ENCODE results near the gene PROZ.
"Not testable (repeated sequence)": the region's sequence is repeated elsewhere in the genome, so short reads cannot be mapped to it uniquely, and the experiment has no call there.

PROZ gene, protein sequence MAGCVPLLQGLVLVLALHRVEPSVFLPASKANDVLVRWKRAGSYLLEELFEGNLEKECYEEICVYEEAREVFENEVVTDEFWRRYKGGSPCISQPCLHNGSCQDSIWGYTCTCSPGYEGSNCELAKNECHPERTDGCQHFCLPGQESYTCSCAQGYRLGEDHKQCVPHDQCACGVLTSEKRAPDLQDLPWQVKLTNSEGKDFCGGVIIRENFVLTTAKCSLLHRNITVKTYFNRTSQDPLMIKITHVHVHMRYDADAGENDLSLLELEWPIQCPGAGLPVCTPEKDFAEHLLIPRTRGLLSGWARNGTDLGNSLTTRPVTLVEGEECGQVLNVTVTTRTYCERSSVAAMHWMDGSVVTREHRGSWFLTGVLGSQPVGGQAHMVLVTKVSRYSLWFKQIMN

GRCh38 chr13:113157929-113158747 lies at the start of gene PROZ:
TSS of gene PROZ (plus strand) at chr13:113158648. CDS start at chr13:113158661, 13 bp downstream.
- DNase-seq (ENCODE audit: extremely low read depth, insufficient read length) = no peak
- TF ChIP-seq, protein P1, sequence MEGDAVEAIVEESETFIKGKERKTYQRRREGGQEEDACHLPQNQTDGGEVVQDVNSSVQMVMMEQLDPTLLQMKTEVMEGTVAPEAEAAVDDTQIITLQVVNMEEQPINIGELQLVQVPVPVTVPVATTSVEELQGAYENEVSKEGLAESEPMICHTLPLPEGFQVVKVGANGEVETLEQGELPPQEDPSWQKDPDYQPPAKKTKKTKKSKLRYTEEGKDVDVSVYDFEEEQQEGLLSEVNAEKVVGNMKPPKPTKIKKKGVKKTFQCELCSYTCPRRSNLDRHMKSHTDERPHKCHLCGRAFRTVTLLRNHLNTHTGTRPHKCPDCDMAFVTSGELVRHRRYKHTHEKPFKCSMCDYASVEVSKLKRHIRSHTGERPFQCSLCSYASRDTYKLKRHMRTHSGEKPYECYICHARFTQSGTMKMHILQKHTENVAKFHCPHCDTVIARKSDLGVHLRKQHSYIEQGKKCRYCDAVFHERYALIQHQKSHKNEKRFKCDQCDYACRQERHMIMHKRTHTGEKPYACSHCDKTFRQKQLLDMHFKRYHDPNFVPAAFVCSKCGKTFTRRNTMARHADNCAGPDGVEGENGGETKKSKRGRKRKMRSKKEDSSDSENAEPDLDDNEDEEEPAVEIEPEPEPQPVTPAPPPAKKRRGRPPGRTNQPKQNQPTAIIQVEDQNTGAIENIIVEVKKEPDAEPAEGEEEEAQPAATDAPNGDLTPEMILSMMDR (IDR thresholded peaks at IDR 0.05; ENCODE audit: insufficient read depth, low read length, poor library complexity, severe bottlenecking) = no peak
- no peak within 1 kb of the TSS for H3K4me3 ChIP-seq (replicated peaks; ENCODE audit: low read depth, low read length)
- no peaks in the 10 kb centered on the region; the same call in 1 of the 2 replicates for H3K27me3 ChIP-seq (replicated peaks; ENCODE audit: control insufficient read depth, insufficient read depth, low read length)
- no peaks in the 10 kb centered on the region for H3K36me3 ChIP-seq (ENCODE audit: control insufficient read depth, insufficient read depth, low read length)

- TF ChIP-seq, protein P1 (IDR thresholded peaks at IDR 0.05; ENCODE audit: insufficient read depth, low read length, poor library complexity, severe bottlenecking) = no peak
- no peak overlapping the region for H3K4me3 ChIP-seq (replicated peaks; ENCODE audit: low read depth, low read length)
- H3K36me3 ChIP-seq (ENCODE audit: control insufficient read depth, insufficient read depth, low read length) = no peaks in the 10 kb centered on the region
- DNase-seq (ENCODE audit: extremely low read depth, insufficient read length) = no peak
- no peaks in the 10 kb centered on the region for H3K27me3 ChIP-seq (replicated peaks; ENCODE audit: control insufficient read depth, insufficient read depth, low read length)
Measured at GRCh38 chr13:113109151-113110047, 49.0 kb upstream of the PROZ start.

GRCh38 chr13:113110048-113110851 lies 48.2 kb upstream of the PROZ start:
- DNase-seq (ENCODE audit: extremely low read depth, insufficient read length) = no peak

DNA sequence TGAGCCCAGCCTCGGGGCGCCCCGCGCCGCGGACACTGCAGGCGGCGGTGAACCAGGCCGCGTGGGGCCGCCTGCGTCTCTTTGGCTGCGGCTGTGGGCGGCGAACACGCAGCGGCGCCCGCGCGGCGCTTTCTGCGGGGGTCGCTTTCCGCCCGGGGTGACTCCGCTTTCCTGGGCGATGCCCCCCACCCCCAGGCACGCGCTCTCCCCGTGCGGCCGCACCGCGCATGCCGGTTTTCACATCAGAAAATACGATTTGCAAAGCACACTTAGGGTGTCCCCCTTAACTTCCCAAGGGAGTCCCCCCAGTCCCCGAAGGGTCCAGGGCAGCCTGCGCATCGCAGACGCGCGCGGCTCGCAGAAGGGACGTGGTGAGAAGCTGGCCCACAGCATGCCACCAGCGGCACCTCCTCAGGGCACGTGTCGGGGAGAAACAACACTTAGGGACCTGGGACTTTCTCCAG lies 47.6 kb upstream of the PROZ start:
- Histone ChIP-seq H3K4me3 (replicated peaks; ENCODE audit: low read depth, low read length) (no peak overlapping the region), H3K27me3 (replicated peaks; ENCODE audit: control insufficient read depth, insufficient read depth, low read length) (no peaks in the 10 kb centered on the region), H3K36me3 (ENCODE audit: control insufficient read depth, insufficient read depth, low read length) (no peaks in the 10 kb centered on the region)
- DNase-seq (ENCODE audit: extremely low read depth, insufficient read length) = no peak
- TF ChIP-seq, protein P1 (IDR thresholded peaks at IDR 0.05; ENCODE audit: insufficient read depth, low read length, poor library complexity, severe bottlenecking) = no peak

More at GRCh38 chr13:113110048-113110851, 48.2 kb upstream of the PROZ start:
- Histone ChIP-seq H3K36me3 (ENCODE audit: control insufficient read depth, insufficient read depth, low read length) (no peaks in the 10 kb centered on the region), H3K27me3 (replicated peaks; ENCODE audit: control insufficient read depth, insufficient read depth, low read length) (no peaks in the 10 kb centered on the region), H3K4me3 (replicated peaks; ENCODE audit: low read depth, low read length) (no peak overlapping the region)
- TF ChIP-seq, protein P1 (IDR thresholded peaks at IDR 0.05; ENCODE audit: insufficient read depth, low read length, poor library complexity, severe bottlenecking) = no peak

DNA sequence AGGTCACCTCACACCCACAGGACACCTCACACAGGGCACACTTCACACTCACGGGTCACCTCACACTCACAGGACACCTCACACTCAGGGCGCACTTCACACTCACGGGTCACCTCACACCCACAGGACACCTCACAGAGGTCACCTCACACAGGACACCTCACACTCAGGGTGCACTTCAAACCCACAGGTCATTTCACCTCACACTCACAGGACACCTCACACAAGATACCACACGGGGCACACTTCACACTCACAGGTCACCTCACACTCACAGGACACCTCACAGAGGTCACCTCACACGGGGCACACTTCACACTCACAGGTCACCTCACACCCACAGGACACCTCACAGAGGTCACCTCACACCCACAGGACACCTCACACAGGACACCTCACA lies 46.6 kb upstream of the PROZ start:
- H3K27me3 ChIP-seq (replicated peaks; ENCODE audit: control insufficient read depth, insufficient read depth, low read length); DNase-seq (ENCODE audit: extremely low read depth, insufficient read length); H3K36me3 ChIP-seq (ENCODE audit: control insufficient read depth, insufficient read depth, low read length); H3K4me3 ChIP-seq (replicated peaks; ENCODE audit: low read depth, low read length): not testable (repeated sequence)

- not testable (repeated sequence) for H3K4me3 ChIP-seq (replicated peaks; ENCODE audit: low read depth, low read length); H3K36me3 ChIP-seq (ENCODE audit: control insufficient read depth, insufficient read depth, low read length); DNase-seq (ENCODE audit: extremely low read depth, insufficient read length); H3K27me3 ChIP-seq (replicated peaks; ENCODE audit: control insufficient read depth, insufficient read depth, low read length)
Measured at GRCh38 chr13:113112475-113112874, 46.0 kb upstream of the PROZ start.
